Measurements from ENCODE around the gene PEX26. TPM values are rescaled to one million over a fixed set of nuclear protein-coding genes. Genes with fewer than 3 reads are reported as not detected.
A peak's percentile ranks its signal among the peaks of the same experiment; 100 is the strongest.

The PEX26 gene
- total and polyA plus RNA-seq, 2 of the 13 experiments (the other 11 are each of a cell fraction or from before 2014, with no cell fraction given), result 10.6 to 25.1 TPM

DNA sequence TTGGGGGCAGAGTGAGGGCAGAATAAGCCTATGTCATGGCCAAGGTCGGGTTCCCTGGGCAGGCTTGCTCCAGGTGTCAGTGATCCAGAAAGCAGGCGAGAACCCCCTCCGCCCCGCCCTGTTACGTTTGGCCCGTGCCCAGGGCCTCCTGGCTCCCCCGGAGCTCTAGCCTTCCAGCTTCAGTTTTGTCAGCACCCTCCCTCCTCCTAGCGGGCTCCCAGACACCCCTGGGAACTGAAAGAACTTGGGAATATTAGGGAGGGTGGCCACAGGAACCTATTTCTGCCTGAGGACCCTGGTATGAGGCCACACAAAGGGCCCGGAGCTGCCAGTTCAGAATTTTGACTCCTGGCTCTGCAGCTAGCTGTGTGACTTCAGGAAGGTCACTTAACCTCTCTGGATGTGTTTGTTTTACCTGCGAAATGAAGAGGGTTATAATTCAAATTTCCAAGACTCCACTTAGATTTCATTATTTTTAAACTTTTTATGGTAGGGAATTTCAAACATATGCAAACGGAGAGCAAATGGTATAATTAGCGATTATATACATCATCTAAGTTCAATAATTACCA, 34.1 kb downstream of the PEX26 start:
- no peak for ATAC-seq
- POLR2A ChIA-PET, result no interaction called here

DNA sequence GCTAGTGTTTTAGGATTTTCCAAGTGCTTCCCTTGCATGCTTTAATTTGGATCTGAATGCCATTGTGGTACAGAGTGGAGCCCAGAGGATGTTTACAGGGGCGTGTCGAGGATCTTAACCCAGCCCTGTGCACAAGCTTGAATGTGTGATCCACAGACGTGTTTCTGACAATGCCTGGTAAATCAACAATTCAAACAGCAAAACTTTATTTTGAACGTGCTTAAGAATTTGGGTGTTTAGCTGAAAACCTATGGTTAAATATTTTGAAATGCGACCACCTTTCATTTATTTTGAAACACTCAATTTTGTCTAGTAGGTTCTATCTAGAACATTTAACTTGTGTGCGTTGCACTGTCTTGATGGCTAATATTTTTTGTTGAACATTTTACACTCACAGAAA, 34.6 kb downstream of the PEX26 start:
- H3K4me2 ChIP-seq (ENCODE audit: low read depth, low read length), result no peak overlapping the region
- no TSS peak for BruUV-seq (replicated peaks)
- H2AFZ ChIP-seq (ENCODE audit: low read length), result no peak overlapping the region
- CTCF ChIA-PET (ENCODE audit: low intra/inter-chr PET ratio, low total read pairs), result no interaction called here
- WGBS (ENCODE audit: low lambda C conversion rate), result 56% methylated on average over 6 of the region's 6 CpGs
- peaks cover 23% of the 10 kb centered on the region for H3K4me1 ChIP-seq (ENCODE audit: insufficient read depth, low read length)
- H3K79me2 ChIP-seq (ENCODE audit: insufficient read depth, low read length), result no peaks in the 10 kb centered on the region
- peaks cover 4% of the 10 kb centered on the region; the same call in 1 of the 2 replicates for H4K20me1 ChIP-seq (ENCODE audit: insufficient read depth, low read length)
- no peak overlapping the region for H3K27ac ChIP-seq (ENCODE audit: extremely low read length, insufficient read depth, low read length)
- H3K9ac ChIP-seq (ENCODE audit: insufficient read depth, low read depth, low read length), result no peak overlapping the region
- H3K27me3 ChIP-seq (ENCODE audit: control insufficient read depth in 1 of 2, insufficient read depth in 2 of 2, low read length in 2 of 2), result peaks cover 8 to 43% of the 10 kb centered on the region in 2 experiments
- in situ Hi-C loops (cut with HindIII; ENCODE audit: extremely low pct_ligation_motif_present, low pct_unique_long_range_greater_than_20kb), result no loop called here
- H3K4me3 ChIP-seq (replicated peaks in 1 of 3; ENCODE audit: insufficient read depth in 1 of 3, low read depth in 2 of 3, low read length in 3 of 3), result no peak overlapping the region
- DNase-seq (ENCODE audit: low spot score) (no peak), ATAC-seq (no peak), FAIRE-seq (no peak)
- POLR2A ChIA-PET, result no interaction called here
- intact Hi-C loops (cut with micrococcal nuclease; ENCODE audit: unreplicated experiment), result no loop called here
- H3K36me3 ChIP-seq (replicated peaks in 1 of 2; ENCODE audit: control insufficient read depth in 1 of 2, insufficient read depth in 2 of 2, low read length in 2 of 2), result no peaks in the 10 kb centered on the region
- no peaks in the 10 kb centered on the region for H3K9me3 ChIP-seq (ENCODE audit: low read length)
- TF ChIP-seq, protein P1, sequence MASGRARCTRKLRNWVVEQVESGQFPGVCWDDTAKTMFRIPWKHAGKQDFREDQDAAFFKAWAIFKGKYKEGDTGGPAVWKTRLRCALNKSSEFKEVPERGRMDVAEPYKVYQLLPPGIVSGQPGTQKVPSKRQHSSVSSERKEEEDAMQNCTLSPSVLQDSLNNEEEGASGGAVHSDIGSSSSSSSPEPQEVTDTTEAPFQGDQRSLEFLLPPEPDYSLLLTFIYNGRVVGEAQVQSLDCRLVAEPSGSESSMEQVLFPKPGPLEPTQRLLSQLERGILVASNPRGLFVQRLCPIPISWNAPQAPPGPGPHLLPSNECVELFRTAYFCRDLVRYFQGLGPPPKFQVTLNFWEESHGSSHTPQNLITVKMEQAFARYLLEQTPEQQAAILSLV (CRISPR knock-in tag; IDR thresholded peaks at IDR 0.05; ENCODE audit: borderline replicate concordance), result no peak
- TF ChIP-seq ZFYVE20 (CRISPR knock-in tag; IDR thresholded peaks at IDR 0.05; ENCODE audit: borderline replicate concordance, low read depth), result no peak
- no peak for TF ChIP-seq CCAR2 (optimal IDR thresholded peaks at IDR 0.05; ENCODE audit: low read depth, low read length)
- TF ChIP-seq NFKB2 (CRISPR knock-in tag; IDR thresholded peaks at IDR 0.05; ENCODE audit: borderline replicate concordance), result no peak
- no peak for TF ChIP-seq TFAP4 (IDR thresholded peaks at IDR 0.05; ENCODE audit: borderline replicate concordance, low read depth)
- TF ChIP-seq PHF20 (CRISPR knock-in tag; IDR thresholded peaks at IDR 0.05), result no peak
- TF ChIP-seq ZNF337 (CRISPR knock-in tag; IDR thresholded peaks at IDR 0.05; ENCODE audit: borderline replicate concordance, low read depth), result no peak
- no peak for TF ChIP-seq ASH2L (IDR thresholded peaks at IDR 0.05; ENCODE audit: insufficient read length, low read depth, low read length)
- no peak for TF ChIP-seq ZNF777 (CRISPR knock-in tag; IDR thresholded peaks at IDR 0.05)

More for the DNA sequence above, 34.1 kb downstream of the PEX26 start:
- BruUV-seq (replicated peaks), result no TSS peak
- in situ Hi-C loops (cut with HindIII; ENCODE audit: extremely low pct_ligation_motif_present, low pct_unique_long_range_greater_than_20kb) (no loop called here), intact Hi-C loops (cut with micrococcal nuclease; ENCODE audit: unreplicated experiment) (no loop called here)
- TF ChIP-seq ZNF703 (CRISPR knock-in tag; IDR thresholded peaks at IDR 0.05; ENCODE audit: borderline replicate concordance), result no peak
- no peak for TF ChIP-seq HNRNPUL1 (IDR thresholded peaks at IDR 0.05; ENCODE audit: low read depth, low read length)
- TF ChIP-seq ZNF768 (CRISPR knock-in tag; IDR thresholded peaks at IDR 0.05), result peak; percentile 89
- no peak for TF ChIP-seq GLMP (CRISPR knock-in tag; IDR thresholded peaks at IDR 0.05; ENCODE audit: borderline replicate concordance)
- TF ChIP-seq NCOA5 (CRISPR knock-in tag; IDR thresholded peaks at IDR 0.05), result no peak
- no peak for TF ChIP-seq ZKSCAN8 (CRISPR knock-in tag; IDR thresholded peaks at IDR 0.05; ENCODE audit: borderline replicate concordance)
- H3K4me3 ChIP-seq (replicated peaks in 1 of 3; ENCODE audit: insufficient read depth in 1 of 3, low read depth in 2 of 3, low read length in 3 of 3), result no peak overlapping the region
- no peaks in the 10 kb centered on the region for H3K79me2 ChIP-seq (ENCODE audit: insufficient read depth, low read length)
- H3K36me3 ChIP-seq (replicated peaks in 1 of 2; ENCODE audit: control insufficient read depth in 1 of 2, insufficient read depth in 2 of 2, low read length in 2 of 2), result no peaks in the 10 kb centered on the region
- H4K20me1 ChIP-seq (ENCODE audit: insufficient read depth, low read length), result peaks cover 4% of the 10 kb centered on the region; the same call in 1 of the 2 replicates
- no peak for DNase-seq (ENCODE audit: low spot score)
- no peak overlapping the region for H2AFZ ChIP-seq (ENCODE audit: low read length)
- H3K9ac ChIP-seq (ENCODE audit: insufficient read depth, low read depth, low read length), result no peak overlapping the region
- peaks cover 23% of the 10 kb centered on the region for H3K4me1 ChIP-seq (ENCODE audit: insufficient read depth, low read length)
- 47% methylated on average over 11 of the region's 12 CpGs for WGBS (ENCODE audit: low lambda C conversion rate)
- no peak for FAIRE-seq
- H3K4me2 ChIP-seq (ENCODE audit: low read depth, low read length), result no peak overlapping the region; the same call in 1 of the 2 replicates
- CTCF ChIA-PET (ENCODE audit: low intra/inter-chr PET ratio, low total read pairs), result no interaction called here
- H3K27me3 ChIP-seq (ENCODE audit: control insufficient read depth in 1 of 2, insufficient read depth in 2 of 2, low read length in 2 of 2), result peaks cover 8 to 43% of the 10 kb centered on the region in 2 experiments
- H3K27ac ChIP-seq (ENCODE audit: extremely low read length, insufficient read depth, low read length), result no peak overlapping the region
- no peaks in the 10 kb centered on the region for H3K9me3 ChIP-seq (ENCODE audit: low read length)
